Measurements from ENCODE around the gene JAZF1.

The JAZF1 gene

GRCh38 chr7:27967639-27968038 lies 213.0 kb downstream of the JAZF1 start:
- Histone ChIP-seq H3K36me3 (ENCODE audit: control insufficient read depth, low read length) (peaks cover 3% of the 10 kb centered on the region; the same call in 1 of the 2 replicates), H4K20me1 (ENCODE audit: control insufficient read depth, insufficient read depth, low read depth, low read length) (peaks cover 3% of the 10 kb centered on the region; the same call in 1 of the 2 replicates), H3K27ac (ENCODE audit: low read depth, low read length) (no peak overlapping the region), H3K4me2 (ENCODE audit: low read length) (no peak overlapping the region), H3K9me2 (replicated peaks; ENCODE audit: control insufficient read depth, low read length) (no peaks in the 10 kb centered on the region), H3K79me2 (ENCODE audit: control insufficient read depth, low read length) (peaks cover 13% of the 10 kb centered on the region), H3F3A (ENCODE audit: control insufficient read depth, insufficient read depth) (no peaks in the 10 kb centered on the region), H3K4me1 (ENCODE audit: control insufficient read depth, low read length) (peaks cover 15% of the 10 kb centered on the region), H3K27me3 (ENCODE audit: control insufficient read depth, low read length) (no peaks in the 10 kb centered on the region), H3K9me3 (ENCODE audit: control insufficient read depth, insufficient read depth, low read length) (no peaks in the 10 kb centered on the region), H3K4me3 (ENCODE audit: low read length) (no peak overlapping the region)
- TF ChIP-seq CTCF (IDR thresholded peaks at IDR 0.05; ENCODE audit: low read depth, low read length, poor library complexity, severe bottlenecking) (no peak), EZH2phosphoT487 (IDR thresholded peaks at IDR 0.05; ENCODE audit: borderline replicate concordance, low read length) (no peak)

GRCh38 chr7:27966219-27966780 lies 214.3 kb downstream of the JAZF1 start:
- Histone ChIP-seq H3K4me2 (ENCODE audit: low read length) (no peak overlapping the region), H3F3A (ENCODE audit: control insufficient read depth, insufficient read depth) (no peaks in the 10 kb centered on the region)

GRCh38 chr7:27965650-27966049 lies 214.9 kb downstream of the JAZF1 start:
- no peak overlapping the region for H3K4me3 ChIP-seq (ENCODE audit: low read length)
- H3F3A ChIP-seq (ENCODE audit: control insufficient read depth, insufficient read depth) = no peaks in the 10 kb centered on the region
- no peaks in the 10 kb centered on the region for H3K9me3 ChIP-seq (ENCODE audit: control insufficient read depth, insufficient read depth, low read length)
- H3K4me2 ChIP-seq (ENCODE audit: low read length) = no peak overlapping the region
- no peak overlapping the region for H3K27ac ChIP-seq (ENCODE audit: low read depth, low read length)
- H3K27me3 ChIP-seq (ENCODE audit: control insufficient read depth, low read length) = no peaks in the 10 kb centered on the region
- H4K20me1 ChIP-seq (ENCODE audit: control insufficient read depth, insufficient read depth, low read depth, low read length) = peaks cover 3% of the 10 kb centered on the region; the same call in 1 of the 2 replicates
- no peaks in the 10 kb centered on the region for H3K9me2 ChIP-seq (replicated peaks; ENCODE audit: control insufficient read depth, low read length)
- TF ChIP-seq EZH2phosphoT487 (IDR thresholded peaks at IDR 0.05; ENCODE audit: borderline replicate concordance, low read length) = no peak
- TF ChIP-seq CTCF (IDR thresholded peaks at IDR 0.05; ENCODE audit: low read depth, low read length, poor library complexity, severe bottlenecking) = no peak
- peaks cover 15% of the 10 kb centered on the region for H3K4me1 ChIP-seq (ENCODE audit: control insufficient read depth, low read length)
- peaks cover 7% of the 10 kb centered on the region; the same call in 1 of the 2 replicates for H3K79me2 ChIP-seq (ENCODE audit: control insufficient read depth, low read length)
- peaks cover 3% of the 10 kb centered on the region; the same call in 1 of the 2 replicates for H3K36me3 ChIP-seq (ENCODE audit: control insufficient read depth, low read length)

More at GRCh38 chr7:27966219-27966780, 214.3 kb downstream of the JAZF1 start:
- TF ChIP-seq CTCF (IDR thresholded peaks at IDR 0.05; ENCODE audit: low read depth, low read length, poor library complexity, severe bottlenecking) (no peak), EZH2phosphoT487 (IDR thresholded peaks at IDR 0.05; ENCODE audit: borderline replicate concordance, low read length) (no peak)
- H3K27me3 ChIP-seq (ENCODE audit: control insufficient read depth, low read length) = no peaks in the 10 kb centered on the region
- H3K9me3 ChIP-seq (ENCODE audit: control insufficient read depth, insufficient read depth, low read length) = no peaks in the 10 kb centered on the region
- peaks cover 7% of the 10 kb centered on the region; the same call in 1 of the 2 replicates for H3K79me2 ChIP-seq (ENCODE audit: control insufficient read depth, low read length)
- peaks cover 15% of the 10 kb centered on the region for H3K4me1 ChIP-seq (ENCODE audit: control insufficient read depth, low read length)
- H3K27ac ChIP-seq (ENCODE audit: low read depth, low read length) = no peak overlapping the region
- H3K4me3 ChIP-seq (ENCODE audit: low read length) = no peak overlapping the region
- no peaks in the 10 kb centered on the region for H3K9me2 ChIP-seq (replicated peaks; ENCODE audit: control insufficient read depth, low read length)
- H4K20me1 ChIP-seq (ENCODE audit: control insufficient read depth, insufficient read depth, low read depth, low read length) = peaks cover 3% of the 10 kb centered on the region; the same call in 1 of the 2 replicates
- peaks cover 3% of the 10 kb centered on the region; the same call in 1 of the 2 replicates for H3K36me3 ChIP-seq (ENCODE audit: control insufficient read depth, low read length)

All from DOHH2 (cell line).